GM18951 (cell line): Measurements from ENCODE around the gene PLPPR5.

Experiments used
- POLR2A ChIP-seq: IDR thresholded peaks from 4 replicates; pipeline ENCODE4 v1.6.1; 2011; ENCODE audit warnings: mild to moderate bottlenecking; ENCODE audit not compliant: insufficient read length, insufficient read depth; ENCODE audit errors: extremely low read depth
- in situ Hi-C: fragments of 300-500 bp; cut with MboI; formaldehyde crosslinking; loops from one replicate; pipeline ENCODE4 v1.12.0; 2022; ENCODE audit warnings: low sequenced_read_pairs, mixed read lengths, inconsistent platforms; ENCODE audit not compliant: unreplicated experiment

Gene PLPPR5

GRCh38 chr1:98989556-98989907, 15.1 kb downstream of the PLPPR5 start:
- no peak for TF ChIP-seq POLR2A
- in situ Hi-C loops = no loop called here

GRCh38 chr1:98988904-98989555, 15.6 kb downstream of the PLPPR5 start:
- in situ Hi-C loops = no loop called here
- no peak for TF ChIP-seq POLR2A

GRCh38 chr1:98985687-98986086, 19.0 kb downstream of the PLPPR5 start:
- TF ChIP-seq POLR2A = no peak
- in situ Hi-C loops = no loop called here

- in situ Hi-C loops = no loop called here
- no peak for TF ChIP-seq POLR2A
Observed at GRCh38 chr1:98981917-98982513, 22.6 kb downstream of the PLPPR5 start.

GRCh38 chr1:98979463-98979862, 25.2 kb downstream of the PLPPR5 start:
- TF ChIP-seq POLR2A = no peak
- in situ Hi-C loops = no loop called here

GRCh38 chr1:98975810-98976209, 28.9 kb downstream of the PLPPR5 start:
- no peak for TF ChIP-seq POLR2A
- in situ Hi-C loops = no loop called here

- in situ Hi-C loops = no loop called here
- no peak for TF ChIP-seq POLR2A
Observed at GRCh38 chr1:98975113-98975512, 29.5 kb downstream of the PLPPR5 start.

GRCh38 chr1:98969798-98970490, 34.7 kb downstream of the PLPPR5 start:
- no peak for TF ChIP-seq POLR2A

GRCh38 chr1:98967122-98967521, 37.5 kb downstream of the PLPPR5 start:
- no peak for TF ChIP-seq POLR2A
- in situ Hi-C loops = no loop called here

More at GRCh38 chr1:98969798-98970490, 34.7 kb downstream of the PLPPR5 start:
- in situ Hi-C loops = no loop called here

- no peak for TF ChIP-seq POLR2A
- in situ Hi-C loops = no loop called here
Observed at GRCh38 chr1:98965394-98965793, 39.3 kb downstream of the PLPPR5 start.

GRCh38 chr1:98964198-98964597, 40.5 kb downstream of the PLPPR5 start:
- no peak for TF ChIP-seq POLR2A
- in situ Hi-C loops = no loop called here

GRCh38 chr1:98963064-98963758, 41.5 kb downstream of the PLPPR5 start:
- in situ Hi-C loops = no loop called here
- no peak for TF ChIP-seq POLR2A

- no peak for TF ChIP-seq POLR2A
- in situ Hi-C loops = no loop called here
Observed at GRCh38 chr1:98962156-98962555, 42.5 kb downstream of the PLPPR5 start.
